T-cell (primary cell): ENCODE data around the gene HEMGN. TPM values are rescaled to one million over a fixed set of nuclear protein-coding genes. Genes with fewer than 3 reads are reported as not detected.

Experiments
- ATAC-seq, 4 experiments: fragments of 200-7000 bp in 3 of 4; fragments of 150-1000 bp in 1 of 4; cut with Tn5 transposase; replicated peaks in 1 of 4; 1 replicate in 3 of 4; 2 replicates in 1 of 4; pipeline ENCODE4 v1.10.0; 2021; ENCODE audit warnings: moderate library complexity in 3 of 4, mild to moderate bottlenecking in 2 of 4, moderate number of reproducible peaks in 1 of 4
- CTCF ChIA-PET, 2 donors: fragments of 300-600 bp; sonication (Branson Sonifier 250); formaldehyde crosslinking; loops; one replicate each; lab custom pipeline; 2022; ENCODE audit warnings: antibody characterized with exemption in 2 of 2; lab: Charles Lee
- POLR2A ChIA-PET, 2 donors: fragments of 300-600 bp; sonication (Branson Sonifier 250); formaldehyde crosslinking; loops; one replicate each; lab custom pipeline; 2022; ENCODE audit warnings: antibody characterized with exemption in 2 of 2; lab: Charles Lee
- DNase-seq, 35 experiments: peaks; one replicate each; pipeline versions ENCODE4 v3.0.0 to v3.0.0-alpha.2; 2013 to 2023
- H3K27ac ChIP-seq: one replicate; pipeline ENCODE4 v1.5.1; 2013; ENCODE audit warnings: low read length
- H3K27me3 ChIP-seq, 2 experiments: replicated peaks in 1 of 2; 1 replicate in 1 of 2; 2 replicates in 1 of 2; pipeline versions ENCODE4 v1.6.1 to v1.7.0; 2013; ENCODE audit warnings: low read length in 1 of 2, mixed read lengths in 1 of 2; ENCODE audit not compliant: control insufficient read depth in 2 of 2, insufficient read depth in 2 of 2; ENCODE audit errors: extremely low read depth in 1 of 2
- H3K36me3 ChIP-seq, 2 donors: 1 replicate in 1 of 2; 2 replicates in 1 of 2; pipeline versions ENCODE4 v1.6.1 to v1.7.0; 2013; ENCODE audit warnings: low read length in 1 of 2; ENCODE audit not compliant: control insufficient read depth in 2 of 2, insufficient read depth in 1 of 2; ENCODE audit errors: extremely low read depth in 1 of 2
- H3K4me1 ChIP-seq, 2 experiments: 1 replicate in 1 of 2; 2 replicates in 1 of 2; pipeline versions ENCODE4 v1.6.1 to v1.7.0; 2013; ENCODE audit warnings: low read length in 2 of 2, mixed read lengths in 1 of 2; ENCODE audit not compliant: insufficient read depth in 2 of 2, control insufficient read depth in 1 of 2; ENCODE audit errors: extremely low read depth in 1 of 2
- H3K4me3 ChIP-seq, 2 donors: 1 replicate in 1 of 2; 2 replicates in 1 of 2; pipeline versions ENCODE4 v1.5.1 to v1.7.0; 2013; ENCODE audit warnings: mild to moderate bottlenecking in 2 of 2, low read length in 1 of 2, moderate library complexity in 1 of 2; ENCODE audit not compliant: control insufficient read depth in 1 of 2; ENCODE audit errors: extremely low read depth in 1 of 2
- H3K9me3 ChIP-seq: 2 replicates; pipeline ENCODE4 v1.7.0; 2013
- H3K27ac Mint-ChIP-seq, 2 donors: one replicate each; pipeline ENCODE4 v1.8.0; 2020 to 2021; ENCODE audit warnings: mild to moderate bottlenecking in 2 of 2, mixed read lengths in 2 of 2
- H3K27me3 Mint-ChIP-seq, 2 donors: one replicate each; pipeline ENCODE4 v1.8.0; 2021 to 2022; ENCODE audit warnings: mixed read lengths in 2 of 2
- H3K36me3 Mint-ChIP-seq: one replicate; pipeline ENCODE4 v1.8.0; 2021; ENCODE audit warnings: mixed read lengths
- H3K4me1 Mint-ChIP-seq, 3 donors: one replicate each; pipeline ENCODE4 v1.8.0; 2020 to 2022; ENCODE audit warnings: mixed read lengths in 3 of 3, mild to moderate bottlenecking in 1 of 3
- H3K4me3 Mint-ChIP-seq, 3 donors: one replicate each; pipeline ENCODE4 v1.8.0; 2020 to 2022; ENCODE audit warnings: mild to moderate bottlenecking in 3 of 3, mixed read lengths in 3 of 3, moderate library complexity in 3 of 3
- H3K9me3 Mint-ChIP-seq, 3 donors: one replicate each; pipeline ENCODE4 v1.8.0; 2020 to 2022; ENCODE audit warnings: mixed read lengths in 3 of 3
- WGBS: methylation state at CpG from one replicate; pipeline ENCODE4 v1.1.5; 2013; ENCODE audit warnings: missing lambda C conversion rate; ENCODE audit not compliant: insufficient coverage; 5-methylcytosine and 5-hydroxymethylcytosine counted together
- total RNA-seq, 35 experiments: library from RNA in 6 of 35; stranded (reverse) in 6 of 35; fragments of 120-200 nt in 1 of 35; gene quantifications; one replicate each; pipeline versions ENCODE4 v1.2.1 to v1.2.4 and lab custom pipeline; 2013 to 2026

The HEMGN gene
- total RNA-seq, 5 donors from 2014 or later (not counting 1 experiment from before 2014, with no cell fraction given) = 1.3 to 3.7 (median 1.7) TPM

DNA sequence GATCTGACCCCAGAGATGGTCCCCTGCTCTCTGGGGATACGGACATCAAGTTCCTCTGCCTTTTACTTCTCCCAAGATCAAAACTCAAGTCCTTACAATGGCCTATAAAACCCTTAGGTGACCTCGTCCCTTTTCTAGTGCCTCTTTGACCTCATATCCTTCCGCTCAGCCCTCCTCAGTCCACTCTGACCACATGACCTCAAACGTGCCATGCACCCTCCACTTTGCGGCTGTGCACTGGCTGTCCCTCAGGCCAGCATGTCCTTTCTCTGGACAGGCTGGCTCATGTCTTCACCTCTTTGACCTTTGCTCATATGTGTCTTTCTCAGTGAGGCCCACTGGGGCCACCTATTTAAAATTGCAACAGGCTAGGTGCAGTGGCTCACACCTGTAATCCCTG is 30.3 kb downstream of the HEMGN start:
- DNase-seq = no peak
- H3K4me3 ChIP-seq = no peak overlapping the region
- POLR2A ChIA-PET = interaction anchor here in 1 of 2 donors (1.2 to 4.1 kb wide), 2 partner anchors 9 to 13 kb away, joined by 8 to 28 read pairs; partner anchors contain the start of gene TRMO
- Mint-ChIP-seq H3K36me3 (peaks cover 46% of the 10 kb centered on the region), H3K27me3 (no peaks in the 10 kb centered on the region), H3K9me3 (no peaks in the 10 kb centered on the region), H3K4me1 (peaks cover 93 to 99% (median 93%) of the 10 kb centered on the region in 3 donors), H3K4me3 (peak overlapping the region; percentile 60 to 76 (median 71)), H3K27ac (peak overlapping the region; percentile 93 to 97)
- H3K27me3 ChIP-seq = no peaks in the 10 kb centered on the region
- H3K27ac ChIP-seq = peak overlapping the region; percentile 75
- CTCF ChIA-PET = interaction anchor here in 1 of 2 donors (0.7 to 1.8 kb wide), 2 partner anchors 13 to 48 kb away, joined by 3 to 25 read pairs; no protein-coding TSS in a partner anchor
- H3K36me3 ChIP-seq = peaks cover 5 to 41% of the 10 kb centered on the region in 2 donors
- no peak for ATAC-seq
- H3K4me1 ChIP-seq = peaks cover 59 to 77% of the 10 kb centered on the region in 2 experiments
- no peaks in the 10 kb centered on the region for H3K9me3 ChIP-seq
- WGBS = 88% methylated on average over 5 of the region's 5 CpGs

DNA sequence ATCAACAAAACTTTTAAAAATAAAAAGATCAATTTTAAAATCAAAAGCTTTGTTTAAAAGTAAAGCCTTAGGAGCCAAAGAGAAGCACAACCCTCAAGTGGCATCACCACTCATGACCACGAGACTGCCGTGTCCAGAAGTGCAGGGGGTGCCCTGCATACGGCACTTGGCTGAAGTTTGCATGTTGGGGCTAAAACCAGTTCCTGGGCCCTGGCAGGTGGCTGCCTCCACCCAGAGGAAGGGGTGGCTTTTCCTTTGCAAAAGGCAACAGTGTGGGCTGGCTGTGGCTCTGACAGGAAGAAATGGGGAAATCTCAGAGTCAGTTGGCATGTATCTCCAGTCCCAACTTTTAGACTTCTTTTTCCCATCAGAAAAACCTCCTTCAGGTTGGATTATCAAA is 30.9 kb downstream of the HEMGN start:
- peak overlapping the region; percentile 71 to 79 (median 76) for H3K4me3 Mint-ChIP-seq
- peaks cover 5 to 35% of the 10 kb centered on the region in 2 donors for H3K36me3 ChIP-seq
- ChIA-PET CTCF (interaction anchor here (0.6 to 1.6 kb wide), 3 partner anchors 14 to 212 kb away, joined by 3 to 16 read pairs (median 3); partner anchors contain the start of genes TRIM14 (in 1 of the 2) and TRMO (in 1 of the 2)), POLR2A (interaction anchor here in 1 of 2 donors (0.6 to 4.1 kb wide), 3 partner anchors 11 to 48 kb away, joined by 3 to 28 read pairs (median 5); partner anchors contain the start of gene TRMO)
- 17% methylated on average over 1 of the region's 3 CpGs for WGBS
- no peaks in the 10 kb centered on the region for H3K27me3 ChIP-seq
- peak overlapping the region; percentile 75 for H3K27ac ChIP-seq
- H3K4me3 ChIP-seq = peak overlapping the region; percentile 29 to 39
- H3K9me3 ChIP-seq = no peaks in the 10 kb centered on the region
- ATAC-seq (peak in 1 of 4 experiments; percentile 12), DNase-seq (peak in 8 of 35 experiments; percentile 9 to 58 (median 30))
- peaks cover 92 to 99% (median 92%) of the 10 kb centered on the region in 3 donors for H3K4me1 Mint-ChIP-seq
- H3K4me1 ChIP-seq = peaks cover 59 to 82% of the 10 kb centered on the region in 2 experiments
- H3K27me3 Mint-ChIP-seq = no peaks in the 10 kb centered on the region
- H3K27ac Mint-ChIP-seq = peak overlapping the region; percentile 93 to 97
- peaks cover 40% of the 10 kb centered on the region for H3K36me3 Mint-ChIP-seq
- no peaks in the 10 kb centered on the region for H3K9me3 Mint-ChIP-seq

DNA sequence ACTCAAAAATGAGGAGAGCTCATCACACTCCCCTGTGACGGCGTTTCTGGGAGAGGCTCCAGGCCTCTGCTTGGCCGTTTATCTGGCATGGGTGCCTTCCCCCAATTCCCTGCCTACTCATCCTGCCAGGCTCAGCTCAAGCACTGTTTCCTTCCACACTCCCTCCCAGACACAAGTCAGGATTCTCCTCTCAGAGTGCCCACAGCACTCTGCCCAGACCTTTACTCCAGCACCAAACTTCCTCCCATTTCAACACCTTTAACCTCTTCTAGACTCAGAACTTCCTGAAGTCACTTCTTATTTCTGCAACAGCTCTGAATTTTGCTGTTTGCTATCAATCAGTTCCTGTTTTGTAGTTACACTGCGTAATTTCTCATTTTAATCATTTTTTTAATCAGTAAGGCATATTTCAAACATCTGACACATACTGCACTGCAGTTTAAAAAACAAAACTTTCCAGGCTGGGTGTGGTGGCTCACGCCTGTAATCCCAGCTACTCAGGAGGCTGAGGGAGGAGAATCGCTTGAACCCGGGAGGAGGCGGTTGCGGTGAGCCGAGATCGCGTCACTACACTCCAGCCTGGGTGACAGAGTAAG is 31.6 kb downstream of the HEMGN start:
- peak overlapping the region; percentile 75 for H3K27ac ChIP-seq
- H3K4me1 ChIP-seq = peaks cover 66 to 89% of the 10 kb centered on the region in 2 experiments
- peaks cover 5 to 28% of the 10 kb centered on the region in 2 donors for H3K36me3 ChIP-seq
- DNase-seq = peak in 32 of 35 experiments; percentile 37 to 78 (median 56)
- Mint-ChIP-seq H3K36me3 (peaks cover 37% of the 10 kb centered on the region), H3K27me3 (no peaks in the 10 kb centered on the region), H3K4me1 (peaks cover 92 to 99% (median 92%) of the 10 kb centered on the region in 3 donors), H3K27ac (peak overlapping the region; percentile 93 to 97), H3K4me3 (peak overlapping the region; percentile 71 to 79 (median 76)), H3K9me3 (no peaks in the 10 kb centered on the region)
- no peaks in the 10 kb centered on the region for H3K27me3 ChIP-seq
- POLR2A ChIA-PET = interaction anchor here (0.6 to 4.1 kb wide), 6 partner anchors 9 to 38 kb away, joined by 3 to 62 read pairs (median 4); partner anchors contain the start of gene TRMO (in 2 of the 2)
- CTCF ChIA-PET = interaction anchor here (0.6 to 2.8 kb wide), 10 partner anchors 11 to 1556 kb away, joined by 3 to 20 read pairs (median 5); partner anchors contain the start of genes TRIM14 (in 1 of the 2) and TRMO (in 1 of the 2)
- WGBS = 20% methylated on average over 4 of the region's 12 CpGs
- H3K9me3 ChIP-seq = no peaks in the 10 kb centered on the region
- ATAC-seq = peak in 3 of 4 experiments; percentile 6 to 58 (median 14)
- H3K4me3 ChIP-seq = peak overlapping the region; percentile 29 to 39

DNA sequence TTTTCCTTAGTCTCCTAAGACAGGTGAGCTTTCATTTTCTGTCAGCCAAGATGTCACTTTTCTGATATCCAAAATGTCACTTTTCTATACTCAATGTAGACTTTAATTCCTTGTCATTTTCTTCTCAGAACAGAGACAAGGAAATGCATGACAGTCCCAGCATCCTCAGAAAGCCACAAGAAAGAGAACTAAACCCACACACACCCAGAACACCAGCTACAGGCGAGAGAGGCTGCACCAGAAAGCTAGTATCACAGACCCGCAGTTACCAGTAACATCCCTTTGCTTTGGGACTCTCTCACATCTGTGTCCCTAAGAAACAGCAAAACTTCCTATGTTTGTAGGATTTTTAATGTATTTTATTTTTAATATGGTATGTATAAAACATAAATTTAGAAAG is 32.7 kb downstream of the HEMGN start:
- Mint-ChIP-seq H3K4me1 (peaks cover 92 to 99% (median 92%) of the 10 kb centered on the region in 3 donors), H3K27me3 (no peaks in the 10 kb centered on the region), H3K27ac (peak overlapping the region; percentile 92 to 93), H3K36me3 (peaks cover 33% of the 10 kb centered on the region), H3K4me3 (peak overlapping the region; percentile 70 to 80 (median 76)), H3K9me3 (no peaks in the 10 kb centered on the region)
- DNase-seq (peak in 33 of 35 experiments; percentile 32 to 84 (median 55)), ATAC-seq (peak; percentile 77 to 85 (median 84))
- H3K4me1 ChIP-seq = peaks cover 64 to 88% of the 10 kb centered on the region in 2 experiments
- WGBS = no CpG with 5 or more reads among the region's 2 CpGs
- H3K4me3 ChIP-seq = peak overlapping the region; percentile 37 to 39
- H3K9me3 ChIP-seq = no peaks in the 10 kb centered on the region
- H3K36me3 ChIP-seq = peaks cover 5 to 20% of the 10 kb centered on the region in 2 donors
- ChIA-PET CTCF (interaction anchor here (0.7 to 2.8 kb wide), 12 partner anchors 9 to 206 kb away, joined by 3 to 33 read pairs (median 4); partner anchors contain the start of genes NANS (in 1 of the 2) and TRMO (in 1 of the 2)), POLR2A (interaction anchor here (1.2 to 4.1 kb wide), 3 partner anchors 12 to 16 kb away, joined by 3 to 62 read pairs (median 28); partner anchors contain the start of gene TRMO (in 2 of the 2))
- peak overlapping the region; percentile 75 for H3K27ac ChIP-seq
- H3K27me3 ChIP-seq = no peaks in the 10 kb centered on the region

DNA sequence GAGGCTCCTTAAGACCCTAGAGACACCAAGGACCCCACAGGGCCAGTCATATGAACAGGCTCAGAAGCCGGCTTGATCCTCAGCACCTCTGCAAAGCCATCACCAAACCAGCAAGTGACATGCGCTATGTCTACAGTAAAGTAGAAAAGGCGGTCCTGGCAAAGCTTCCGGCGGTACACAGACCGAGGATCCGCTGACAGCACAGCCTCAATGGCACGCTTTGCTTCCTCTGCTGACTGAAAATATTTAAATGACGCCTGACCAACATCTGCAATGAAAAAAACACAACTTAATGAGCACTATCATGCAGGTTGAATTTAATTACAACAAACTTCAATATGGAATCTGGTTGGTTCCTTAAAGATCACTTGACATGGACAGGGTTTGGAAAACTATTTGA is 33.2 kb downstream of the HEMGN start:
- H3K4me1 ChIP-seq = peaks cover 62 to 85% of the 10 kb centered on the region in 2 experiments

More for the DNA sequence above, 33.2 kb downstream of the HEMGN start:
- ChIA-PET POLR2A (interaction anchor here (1.0 to 4.1 kb wide), 3 partner anchors 16 to 248 kb away, joined by 3 to 62 read pairs (median 28); partner anchors contain the start of gene TRMO (in 2 of the 2)), CTCF (interaction anchor here (0.7 to 2.8 kb wide), 12 partner anchors 9 to 207 kb away, joined by 3 to 33 read pairs (median 4); partner anchors contain the start of genes NANS (in 1 of the 2) and TRMO (in 1 of the 2))
- H3K4me3 Mint-ChIP-seq = peak overlapping the region; percentile 70 to 80 (median 76)
- H3K27ac ChIP-seq = peak overlapping the region; percentile 75
- H3K4me3 ChIP-seq = peak overlapping the region; percentile 37 to 39
- H3K36me3 Mint-ChIP-seq = peaks cover 28% of the 10 kb centered on the region
- H3K9me3 Mint-ChIP-seq = no peaks in the 10 kb centered on the region
- ATAC-seq (peak; percentile 66 to 80 (median 78)), DNase-seq (peak in 34 of 35 experiments; percentile 38 to 78 (median 60))
- WGBS = 21% methylated on average over 7 of the region's 9 CpGs
- H3K9me3 ChIP-seq = no peaks in the 10 kb centered on the region
- H3K4me1 Mint-ChIP-seq = peaks cover 87 to 99% (median 92%) of the 10 kb centered on the region in 3 donors
- no peaks in the 10 kb centered on the region for H3K27me3 ChIP-seq
- H3K36me3 ChIP-seq = peaks cover 3 to 19% of the 10 kb centered on the region in 2 donors
- no peaks in the 10 kb centered on the region for H3K27me3 Mint-ChIP-seq
- H3K27ac Mint-ChIP-seq = peak overlapping the region; percentile 91 to 92
